Measurements from ENCODE around the gene TCF4.

DNA sequence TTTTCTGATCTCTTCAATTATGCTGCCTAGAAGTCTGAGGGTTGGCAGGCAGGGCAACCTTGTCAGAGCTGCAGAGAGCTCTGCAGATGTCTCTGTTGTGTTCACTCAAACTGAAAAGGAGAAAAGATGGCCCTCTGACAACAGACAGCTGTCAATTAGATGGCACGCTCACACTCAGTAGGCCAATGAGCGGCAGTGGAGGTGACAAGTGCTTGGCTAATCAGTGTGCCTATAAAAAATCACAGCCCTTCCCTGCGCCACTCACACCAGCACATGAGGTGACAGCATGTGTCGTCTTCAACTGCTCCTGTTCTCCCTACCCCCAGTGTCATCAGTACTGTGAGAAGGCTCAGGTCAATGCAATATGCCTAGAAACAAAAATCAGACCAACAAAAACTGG is 203.9 kb downstream of the TCF4 start:
- no peak for TF ChIP-seq EP300 (IDR thresholded peaks at IDR 0.05; ENCODE audit: borderline replicate concordance in 1 of 2, low read depth in 1 of 2, low read length in 1 of 2)
- TF ChIP-seq RFX5 (IDR thresholded peaks at IDR 0.05; ENCODE audit: low read length), result no peak
- TF ChIP-seq, protein P1, sequence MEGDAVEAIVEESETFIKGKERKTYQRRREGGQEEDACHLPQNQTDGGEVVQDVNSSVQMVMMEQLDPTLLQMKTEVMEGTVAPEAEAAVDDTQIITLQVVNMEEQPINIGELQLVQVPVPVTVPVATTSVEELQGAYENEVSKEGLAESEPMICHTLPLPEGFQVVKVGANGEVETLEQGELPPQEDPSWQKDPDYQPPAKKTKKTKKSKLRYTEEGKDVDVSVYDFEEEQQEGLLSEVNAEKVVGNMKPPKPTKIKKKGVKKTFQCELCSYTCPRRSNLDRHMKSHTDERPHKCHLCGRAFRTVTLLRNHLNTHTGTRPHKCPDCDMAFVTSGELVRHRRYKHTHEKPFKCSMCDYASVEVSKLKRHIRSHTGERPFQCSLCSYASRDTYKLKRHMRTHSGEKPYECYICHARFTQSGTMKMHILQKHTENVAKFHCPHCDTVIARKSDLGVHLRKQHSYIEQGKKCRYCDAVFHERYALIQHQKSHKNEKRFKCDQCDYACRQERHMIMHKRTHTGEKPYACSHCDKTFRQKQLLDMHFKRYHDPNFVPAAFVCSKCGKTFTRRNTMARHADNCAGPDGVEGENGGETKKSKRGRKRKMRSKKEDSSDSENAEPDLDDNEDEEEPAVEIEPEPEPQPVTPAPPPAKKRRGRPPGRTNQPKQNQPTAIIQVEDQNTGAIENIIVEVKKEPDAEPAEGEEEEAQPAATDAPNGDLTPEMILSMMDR (IDR thresholded peaks at IDR 0.05), result no peak
- TF ChIP-seq, protein P2, sequence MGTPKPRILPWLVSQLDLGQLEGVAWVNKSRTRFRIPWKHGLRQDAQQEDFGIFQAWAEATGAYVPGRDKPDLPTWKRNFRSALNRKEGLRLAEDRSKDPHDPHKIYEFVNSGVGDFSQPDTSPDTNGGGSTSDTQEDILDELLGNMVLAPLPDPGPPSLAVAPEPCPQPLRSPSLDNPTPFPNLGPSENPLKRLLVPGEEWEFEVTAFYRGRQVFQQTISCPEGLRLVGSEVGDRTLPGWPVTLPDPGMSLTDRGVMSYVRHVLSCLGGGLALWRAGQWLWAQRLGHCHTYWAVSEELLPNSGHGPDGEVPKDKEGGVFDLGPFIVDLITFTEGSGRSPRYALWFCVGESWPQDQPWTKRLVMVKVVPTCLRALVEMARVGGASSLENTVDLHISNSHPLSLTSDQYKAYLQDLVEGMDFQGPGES (IDR thresholded peaks at IDR 0.05; ENCODE audit: low read depth, low read length), result no peak
- TF ChIP-seq TAF1 (IDR thresholded peaks at IDR 0.05; ENCODE audit: borderline replicate concordance, low read depth, low read length), result no peak
- TF ChIP-seq MXI1 (IDR thresholded peaks at IDR 0.05; ENCODE audit: low read depth, low read length), result no peak
- TF ChIP-seq EZH2phosphoT487 (IDR thresholded peaks at IDR 0.05; ENCODE audit: borderline replicate concordance, low read depth), result no peak
- TF ChIP-seq GABPA (IDR thresholded peaks at IDR 0.05; ENCODE audit: low read depth), result no peak
- no peak for TF ChIP-seq POLR2AphosphoS5 (IDR thresholded peaks at IDR 0.05; ENCODE audit: low read depth, low read length)
- TF ChIP-seq ELF1 (IDR thresholded peaks at IDR 0.05), result no peak
- TF ChIP-seq TCF12 (IDR thresholded peaks at IDR 0.05), result no peak
- no peak for TF ChIP-seq NFIC (IDR thresholded peaks at IDR 0.05; ENCODE audit: borderline replicate concordance)
- no peak for TF ChIP-seq SIN3A (IDR thresholded peaks at IDR 0.05; ENCODE audit: borderline replicate concordance, low read depth, low read length)
